SK-N-SH (cell line): ENCODE measurements around the gene EPB41L2. TPM values are rescaled to one million over a fixed set of nuclear protein-coding genes. Genes with fewer than 3 reads are reported as not detected.
A peak's percentile ranks its signal among the peaks of the same experiment; 100 is the strongest.

ENCODE experiments used
- CTCF ChIA-PET: fragments of 300-600, 350-600 bp; formaldehyde crosslinking; extraction: SDS; loops from one replicate; lab custom pipeline; 2021; lab: Yijun Ruan, JAX
- POLR2A ChIA-PET: fragments of 350-600 bp; sonication (Branson Sonifier 250); formaldehyde crosslinking; extraction: SDS; loops from one replicate; lab custom pipeline; 2020; ENCODE audit warnings: antibody characterized with exemption, inconsistent platforms; lab: Yijun Ruan, JAX
- DNase-seq: peaks from one replicate; pipeline ENCODE4 v3.0.0; 2012
- H2AFZ ChIP-seq: fragments of 200-600 bp; sonication (generic); 2 replicates; pipeline ENCODE4 v1.8.1; 2016; ENCODE audit warnings: antibody characterized with exemption, mild to moderate bottlenecking, low read depth
- H3F3A ChIP-seq: fragments of 200-600 bp; sonication (generic); replicated peaks from 2 replicates; pipeline ENCODE3; 2016; ENCODE audit warnings: antibody characterized with exemption, mild to moderate bottlenecking; ENCODE audit not compliant: insufficient read depth
- H3K27ac ChIP-seq, 2 experiments: fragments of 200-500 bp in 1 of 2; fragments of 200-600 bp in 1 of 2; sonication (Bioruptor generic) in 1 of 2; sonication (generic), shearing (Covaris generic) in 1 of 2; 2 replicates each; pipeline versions ENCODE4 v1.5.1 to v1.6.1; 2014 to 2016; ENCODE audit warnings: low read depth in 2 of 2, inconsistent platforms in 1 of 2, low read length in 1 of 2, mild to moderate bottlenecking in 1 of 2, mixed read lengths in 1 of 2
- H3K27me3 ChIP-seq: fragments of 200-600 bp; sonication (generic), shearing (Covaris generic); 2 replicates; pipeline ENCODE4 v1.6.1; 2016; ENCODE audit warnings: mixed run types; ENCODE audit not compliant: insufficient read depth
- H3K36me3 ChIP-seq, 2 experiments: fragments of 200-500 bp in 1 of 2; fragments of 200-600 bp in 1 of 2; sonication (Bioruptor generic) in 1 of 2; sonication (generic) in 1 of 2; replicated peaks in 1 of 2; 2 replicates each; pipeline versions ENCODE3 to v1.5.1; 2014 to 2016; ENCODE audit warnings: low read length in 1 of 2, mild to moderate bottlenecking in 1 of 2; ENCODE audit not compliant: insufficient read depth in 2 of 2, control insufficient read depth in 1 of 2
- H3K4me1 ChIP-seq, 2 experiments: fragments of 200-500 bp in 1 of 2; fragments of 200-600 bp in 1 of 2; sonication (Bioruptor generic) in 1 of 2; sonication (generic), shearing (Covaris generic) in 1 of 2; 2 replicates each; pipeline versions ENCODE4 v1.5.1 to v1.6.1; 2014 to 2016; ENCODE audit warnings: low read depth in 1 of 2, low read length in 1 of 2, mixed run types in 1 of 2; ENCODE audit not compliant: insufficient read depth in 2 of 2, control insufficient read depth in 1 of 2
- H3K4me2 ChIP-seq: fragments of 200-600 bp; sonication (generic), shearing (Covaris generic); 2 replicates; pipeline ENCODE4 v1.6.1; 2017; ENCODE audit warnings: mixed run types
- H3K4me3 ChIP-seq, 2 experiments: fragments of 200-500 bp in 1 of 2; fragments of 200-600 bp in 1 of 2; sonication (Bioruptor generic) in 1 of 2; sonication (generic), shearing (Covaris generic) in 1 of 2; 2 replicates each; pipeline versions ENCODE4 v1.5.1 to v1.8.1; 2014 to 2016; ENCODE audit warnings: low read depth in 2 of 2, inconsistent platforms in 1 of 2, low read length in 1 of 2, mild to moderate bottlenecking in 1 of 2, mixed read lengths in 1 of 2, moderate library complexity in 1 of 2
- H3K79me2 ChIP-seq: fragments of 200-600 bp; sonication (generic); 2 replicates; pipeline ENCODE4 v1.8.1; 2017; ENCODE audit warnings: mild to moderate bottlenecking; ENCODE audit not compliant: insufficient read depth
- H3K9ac ChIP-seq: fragments of 200-600 bp; sonication (generic); 2 replicates; pipeline ENCODE4 v1.6.1; 2017; ENCODE audit warnings: mixed run types
- H3K9me2 ChIP-seq: fragments of 200-600 bp; sonication (generic); 2 replicates; pipeline ENCODE4 v1.6.1; 2017; ENCODE audit warnings: mixed run types
- H3K9me3 ChIP-seq: fragments of 200-600 bp; sonication (generic); 2 replicates; pipeline ENCODE4 v1.6.1; 2017; ENCODE audit warnings: mixed run types, mild to moderate bottlenecking, moderate library complexity
- H4K20me1 ChIP-seq: fragments of 200-600 bp; sonication (generic); 2 replicates; pipeline ENCODE4 v1.6.1; 2017; ENCODE audit warnings: mild to moderate bottlenecking, mixed run types; ENCODE audit not compliant: insufficient read depth
- CHD2 ChIP-seq: fragments of 150-350 bp; IDR thresholded peaks from 2 replicates; pipeline ENCODE4 v1.6.1; 2018; ENCODE audit warnings: low read length; ENCODE audit not compliant: partially characterized antibody
- ELF1 ChIP-seq: IDR thresholded peaks from 2 replicates; pipeline ENCODE4 v1.4.0; 2012
- GATA2 ChIP-seq: sonication (generic); formaldehyde crosslinking; IDR thresholded peaks from 2 replicates; pipeline ENCODE4 v1.5.0; 2020; ENCODE audit warnings: mild to moderate bottlenecking, missing genetic modification reagents
- JUND ChIP-seq: IDR thresholded peaks from 2 replicates; pipeline ENCODE4 v1.4.0; 2012
- MEF2A ChIP-seq: IDR thresholded peaks from 2 replicates; pipeline ENCODE4 v1.4.0; 2012; ENCODE audit warnings: low read depth, borderline replicate concordance
- RCOR1 ChIP-seq: fragments of 150-350 bp; IDR thresholded peaks from 2 replicates; pipeline ENCODE4 v1.6.1; 2017; ENCODE audit warnings: antibody characterized with exemption, low read length
- SIN3A ChIP-seq: IDR thresholded peaks from 2 replicates; pipeline ENCODE4 v1.6.1; 2012; ENCODE audit warnings: low read depth, mild to moderate bottlenecking, low read length, moderate library complexity, borderline replicate concordance
- SMC3 ChIP-seq: IDR thresholded peaks from 2 replicates; pipeline ENCODE4 v1.6.1; 2012; ENCODE audit warnings: low read depth, low read length, improper control_type of control experiment
- TCF12 ChIP-seq: IDR thresholded peaks from 2 replicates; pipeline ENCODE4 v1.4.0; 2012
- TEAD4 ChIP-seq: IDR thresholded peaks from 2 replicates; pipeline ENCODE4 v1.4.0; 2012; ENCODE audit warnings: mild to moderate bottlenecking, borderline replicate concordance; ENCODE audit not compliant: insufficient read depth
- WGBS: methylation state at CpG from one replicate; pipeline ENCODE4 v1.1.6; 2017; ENCODE audit warnings: low lambda C conversion rate; 5-methylcytosine and 5-hydroxymethylcytosine counted together
- polyA plus RNA-seq, 3 experiments: library from polyadenylated mRNA; depleted of rRNA; stranded (reverse); fragments of >200 nt; gene quantifications; 2 replicates each; pipeline ENCODE4 v1.2.3, GENCODE V29; 2012
- TF ChIP-seq, protein P1 (sequence below): fragments of 200-600 bp; sonication (generic); IDR thresholded peaks from 2 replicates; pipeline ENCODE4 v1.6.1; 2017; ENCODE audit warnings: antibody characterized with exemption, mild to moderate bottlenecking, moderate library complexity
- TF ChIP-seq, protein P2 (sequence below): IDR thresholded peaks from 2 replicates; pipeline ENCODE4 v1.4.0; 2012; ENCODE audit warnings: low read depth
- TF ChIP-seq, protein P3 (sequence below): IDR thresholded peaks from 2 replicates; pipeline ENCODE4 v1.6.1; 2012; ENCODE audit warnings: mild to moderate bottlenecking, low read depth, low read length, moderate library complexity
- TF ChIP-seq, protein P4 (sequence below): IDR thresholded peaks from 2 replicates; pipeline ENCODE4 v1.4.0; 2012; ENCODE audit warnings: low read depth, borderline replicate concordance

EPB41L2 gene
- polyA plus RNA-seq, 1 of the 3 experiments (the other 2 are of a cell fraction), result 1.4 TPM

DNA sequence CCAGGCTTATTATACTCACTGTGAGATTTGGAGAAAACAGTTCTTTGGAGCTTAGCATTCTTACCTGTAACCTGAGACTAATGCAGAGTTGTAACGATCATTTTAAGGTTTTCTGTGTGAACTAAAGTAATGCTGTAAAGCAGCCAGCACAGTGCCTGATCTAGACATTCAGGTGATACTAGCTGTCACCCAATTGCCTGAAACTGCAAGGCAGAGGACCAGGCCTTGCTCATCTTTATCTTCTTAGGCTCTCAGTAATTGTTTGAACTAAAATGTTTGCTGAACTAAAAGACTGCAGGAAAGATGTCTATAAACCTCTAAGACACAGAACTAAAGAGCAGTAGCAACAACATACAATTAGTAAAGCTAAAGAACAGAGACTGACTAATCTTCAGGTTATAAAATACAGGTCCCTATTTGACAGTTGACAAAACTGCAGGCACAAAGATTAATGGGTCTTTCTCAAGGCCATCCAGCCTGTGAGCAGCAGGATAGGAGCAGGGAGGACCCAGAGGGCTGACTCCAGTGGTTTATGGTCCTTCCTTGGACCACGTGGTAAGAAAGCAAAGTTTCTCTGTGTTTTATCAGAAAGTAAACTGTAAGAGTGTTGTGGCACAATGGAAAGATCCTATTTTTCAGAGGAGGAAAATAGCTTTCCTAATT is 204.4 kb downstream of the EPB41L2 start:
- H3K9me3 ChIP-seq, result peaks cover 4% of the 10 kb centered on the region; the same call in 1 of the 2 replicates
- no peak for DNase-seq
- no peaks in the 10 kb centered on the region for H4K20me1 ChIP-seq
- peak overlapping the region; percentile 42; the same call in 1 of the 2 replicates for H2AFZ ChIP-seq
- peaks cover 5% of the 10 kb centered on the region for H3F3A ChIP-seq
- H3K4me2 ChIP-seq, result no peak overlapping the region; the same call in 1 of the 2 replicates
- ChIA-PET CTCF (interaction anchor here (2.5 kb wide), 1 partner anchor 14 kb away, joined by 11 read pairs; no protein-coding TSS in a partner anchor), POLR2A (no interaction called here)
- no peaks in the 10 kb centered on the region for H3K27me3 ChIP-seq
- H3K4me3 ChIP-seq, result no peak overlapping the region
- H3K9me2 ChIP-seq, result no peaks in the 10 kb centered on the region
- no peaks in the 10 kb centered on the region for H3K79me2 ChIP-seq
- H3K27ac ChIP-seq, result no peak overlapping the region
- TF ChIP-seq, protein P1, sequence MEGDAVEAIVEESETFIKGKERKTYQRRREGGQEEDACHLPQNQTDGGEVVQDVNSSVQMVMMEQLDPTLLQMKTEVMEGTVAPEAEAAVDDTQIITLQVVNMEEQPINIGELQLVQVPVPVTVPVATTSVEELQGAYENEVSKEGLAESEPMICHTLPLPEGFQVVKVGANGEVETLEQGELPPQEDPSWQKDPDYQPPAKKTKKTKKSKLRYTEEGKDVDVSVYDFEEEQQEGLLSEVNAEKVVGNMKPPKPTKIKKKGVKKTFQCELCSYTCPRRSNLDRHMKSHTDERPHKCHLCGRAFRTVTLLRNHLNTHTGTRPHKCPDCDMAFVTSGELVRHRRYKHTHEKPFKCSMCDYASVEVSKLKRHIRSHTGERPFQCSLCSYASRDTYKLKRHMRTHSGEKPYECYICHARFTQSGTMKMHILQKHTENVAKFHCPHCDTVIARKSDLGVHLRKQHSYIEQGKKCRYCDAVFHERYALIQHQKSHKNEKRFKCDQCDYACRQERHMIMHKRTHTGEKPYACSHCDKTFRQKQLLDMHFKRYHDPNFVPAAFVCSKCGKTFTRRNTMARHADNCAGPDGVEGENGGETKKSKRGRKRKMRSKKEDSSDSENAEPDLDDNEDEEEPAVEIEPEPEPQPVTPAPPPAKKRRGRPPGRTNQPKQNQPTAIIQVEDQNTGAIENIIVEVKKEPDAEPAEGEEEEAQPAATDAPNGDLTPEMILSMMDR, result no peak
- TF ChIP-seq SMC3, result no peak
- TF ChIP-seq, protein P2, sequence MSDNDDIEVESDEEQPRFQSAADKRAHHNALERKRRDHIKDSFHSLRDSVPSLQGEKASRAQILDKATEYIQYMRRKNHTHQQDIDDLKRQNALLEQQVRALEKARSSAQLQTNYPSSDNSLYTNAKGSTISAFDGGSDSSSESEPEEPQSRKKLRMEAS, result no peak
- TF ChIP-seq SIN3A, result no peak
- TF ChIP-seq MEF2A, result no peak
- TF ChIP-seq, protein P3, sequence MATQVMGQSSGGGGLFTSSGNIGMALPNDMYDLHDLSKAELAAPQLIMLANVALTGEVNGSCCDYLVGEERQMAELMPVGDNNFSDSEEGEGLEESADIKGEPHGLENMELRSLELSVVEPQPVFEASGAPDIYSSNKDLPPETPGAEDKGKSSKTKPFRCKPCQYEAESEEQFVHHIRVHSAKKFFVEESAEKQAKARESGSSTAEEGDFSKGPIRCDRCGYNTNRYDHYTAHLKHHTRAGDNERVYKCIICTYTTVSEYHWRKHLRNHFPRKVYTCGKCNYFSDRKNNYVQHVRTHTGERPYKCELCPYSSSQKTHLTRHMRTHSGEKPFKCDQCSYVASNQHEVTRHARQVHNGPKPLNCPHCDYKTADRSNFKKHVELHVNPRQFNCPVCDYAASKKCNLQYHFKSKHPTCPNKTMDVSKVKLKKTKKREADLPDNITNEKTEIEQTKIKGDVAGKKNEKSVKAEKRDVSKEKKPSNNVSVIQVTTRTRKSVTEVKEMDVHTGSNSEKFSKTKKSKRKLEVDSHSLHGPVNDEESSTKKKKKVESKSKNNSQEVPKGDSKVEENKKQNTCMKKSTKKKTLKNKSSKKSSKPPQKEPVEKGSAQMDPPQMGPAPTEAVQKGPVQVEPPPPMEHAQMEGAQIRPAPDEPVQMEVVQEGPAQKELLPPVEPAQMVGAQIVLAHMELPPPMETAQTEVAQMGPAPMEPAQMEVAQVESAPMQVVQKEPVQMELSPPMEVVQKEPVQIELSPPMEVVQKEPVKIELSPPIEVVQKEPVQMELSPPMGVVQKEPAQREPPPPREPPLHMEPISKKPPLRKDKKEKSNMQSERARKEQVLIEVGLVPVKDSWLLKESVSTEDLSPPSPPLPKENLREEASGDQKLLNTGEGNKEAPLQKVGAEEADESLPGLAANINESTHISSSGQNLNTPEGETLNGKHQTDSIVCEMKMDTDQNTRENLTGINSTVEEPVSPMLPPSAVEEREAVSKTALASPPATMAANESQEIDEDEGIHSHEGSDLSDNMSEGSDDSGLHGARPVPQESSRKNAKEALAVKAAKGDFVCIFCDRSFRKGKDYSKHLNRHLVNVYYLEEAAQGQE, result no peak
- TF ChIP-seq GATA2 (CRISPR knock-in tag), result no peak
- TF ChIP-seq TEAD4, result no peak
- no peak for TF ChIP-seq TCF12
- H3K9ac ChIP-seq, result no peak overlapping the region
- H3K4me1 ChIP-seq, result no peaks in the 10 kb centered on the region
- H3K36me3 ChIP-seq, result no peaks in the 10 kb centered on the region
- 24% methylated on average over 2 of the region's 2 CpGs for WGBS

DNA sequence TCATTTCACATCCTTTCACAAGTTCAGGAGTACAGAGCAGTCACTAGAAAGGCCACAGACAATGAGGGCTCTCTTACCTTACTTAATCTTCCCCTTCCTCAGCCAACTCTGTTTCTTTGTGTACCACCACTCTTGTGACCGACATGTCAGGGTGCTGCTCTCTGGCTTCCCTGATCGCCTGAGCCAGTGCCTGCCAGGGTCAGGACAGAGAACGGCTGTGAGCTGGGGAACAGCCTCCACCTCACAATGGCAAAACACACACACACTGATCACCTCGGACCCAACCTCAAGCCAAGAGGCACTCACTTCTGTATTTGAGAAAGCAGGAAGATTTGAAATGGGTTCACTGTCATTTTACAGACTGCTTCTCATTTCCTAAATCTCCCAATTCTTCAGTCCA is 205.0 kb downstream of the EPB41L2 start:
- Histone ChIP-seq H4K20me1 (no peaks in the 10 kb centered on the region), H3F3A (peaks cover 5% of the 10 kb centered on the region), H3K9ac (no peak overlapping the region), H3K4me2 (no peak overlapping the region; the same call in 1 of the 2 replicates), H3K9me3 (peaks cover 4% of the 10 kb centered on the region; the same call in 1 of the 2 replicates), H3K36me3 (no peaks in the 10 kb centered on the region), H3K27ac (no peak overlapping the region), H3K4me3 (no peak overlapping the region), H3K27me3 (no peaks in the 10 kb centered on the region), H3K4me1 (no peaks in the 10 kb centered on the region), H3K79me2 (no peaks in the 10 kb centered on the region), H2AFZ (peak overlapping the region; percentile 42; the same call in 1 of the 2 replicates), H3K9me2 (no peaks in the 10 kb centered on the region)
- ChIA-PET CTCF (interaction anchor here (2.5 kb wide), 1 partner anchor 15 kb away, joined by 11 read pairs; no protein-coding TSS in a partner anchor), POLR2A (no interaction called here)
- 27% methylated on average over 4 of the region's 4 CpGs for WGBS
- DNase-seq, result no peak
- TF ChIP-seq RCOR1 (no peak), JUND (no peak), TEAD4 (no peak), ELF1 (no peak), CHD2 (no peak)
- TF ChIP-seq, protein P2, result no peak
- TF ChIP-seq, protein P4, sequence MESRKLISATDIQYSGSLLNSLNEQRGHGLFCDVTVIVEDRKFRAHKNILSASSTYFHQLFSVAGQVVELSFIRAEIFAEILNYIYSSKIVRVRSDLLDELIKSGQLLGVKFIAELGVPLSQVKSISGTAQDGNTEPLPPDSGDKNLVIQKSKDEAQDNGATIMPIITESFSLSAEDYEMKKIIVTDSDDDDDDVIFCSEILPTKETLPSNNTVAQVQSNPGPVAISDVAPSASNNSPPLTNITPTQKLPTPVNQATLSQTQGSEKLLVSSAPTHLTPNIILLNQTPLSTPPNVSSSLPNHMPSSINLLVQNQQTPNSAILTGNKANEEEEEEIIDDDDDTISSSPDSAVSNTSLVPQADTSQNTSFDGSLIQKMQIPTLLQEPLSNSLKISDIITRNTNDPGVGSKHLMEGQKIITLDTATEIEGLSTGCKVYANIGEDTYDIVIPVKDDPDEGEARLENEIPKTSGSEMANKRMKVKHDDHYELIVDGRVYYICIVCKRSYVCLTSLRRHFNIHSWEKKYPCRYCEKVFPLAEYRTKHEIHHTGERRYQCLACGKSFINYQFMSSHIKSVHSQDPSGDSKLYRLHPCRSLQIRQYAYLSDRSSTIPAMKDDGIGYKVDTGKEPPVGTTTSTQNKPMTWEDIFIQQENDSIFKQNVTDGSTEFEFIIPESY, result no peak
- TF ChIP-seq, protein P3, result no peak
